GM23338 (cell line): ENCODE results near the gene GET4.

Source experiments
- POLR2AphosphoS5 ChIP-seq: IDR thresholded peaks from 2 replicates; pipeline ENCODE4 v1.6.1; 2016; ENCODE audit warnings: antibody characterized with exemption, low read depth
- TF ChIP-seq, protein P1 (sequence below), 2 experiments: fragments of 200-600 bp in 1 of 2; sonication (generic) in 1 of 2; conservative IDR thresholded peaks; 2 replicates each; pipeline versions ENCODE4 v1.5.1 to v1.6.1; 2016 to 2017; ENCODE audit warnings: antibody characterized with exemption in 2 of 2, low read depth in 2 of 2, mild to moderate bottlenecking in 2 of 2, moderate library complexity in 1 of 2

- TF ChIP-seq, protein P1, sequence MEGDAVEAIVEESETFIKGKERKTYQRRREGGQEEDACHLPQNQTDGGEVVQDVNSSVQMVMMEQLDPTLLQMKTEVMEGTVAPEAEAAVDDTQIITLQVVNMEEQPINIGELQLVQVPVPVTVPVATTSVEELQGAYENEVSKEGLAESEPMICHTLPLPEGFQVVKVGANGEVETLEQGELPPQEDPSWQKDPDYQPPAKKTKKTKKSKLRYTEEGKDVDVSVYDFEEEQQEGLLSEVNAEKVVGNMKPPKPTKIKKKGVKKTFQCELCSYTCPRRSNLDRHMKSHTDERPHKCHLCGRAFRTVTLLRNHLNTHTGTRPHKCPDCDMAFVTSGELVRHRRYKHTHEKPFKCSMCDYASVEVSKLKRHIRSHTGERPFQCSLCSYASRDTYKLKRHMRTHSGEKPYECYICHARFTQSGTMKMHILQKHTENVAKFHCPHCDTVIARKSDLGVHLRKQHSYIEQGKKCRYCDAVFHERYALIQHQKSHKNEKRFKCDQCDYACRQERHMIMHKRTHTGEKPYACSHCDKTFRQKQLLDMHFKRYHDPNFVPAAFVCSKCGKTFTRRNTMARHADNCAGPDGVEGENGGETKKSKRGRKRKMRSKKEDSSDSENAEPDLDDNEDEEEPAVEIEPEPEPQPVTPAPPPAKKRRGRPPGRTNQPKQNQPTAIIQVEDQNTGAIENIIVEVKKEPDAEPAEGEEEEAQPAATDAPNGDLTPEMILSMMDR (conservative IDR thresholded peaks at IDR 0.05; ENCODE audit: low read depth in 2 of 2): no peak
- TF ChIP-seq POLR2AphosphoS5: no peak
Observed at GRCh38 chr7:887488-887820, 11.1 kb downstream of the GET4 start.
